ENCODE data around the gene CAV2.

CAV2 gene

DNA sequence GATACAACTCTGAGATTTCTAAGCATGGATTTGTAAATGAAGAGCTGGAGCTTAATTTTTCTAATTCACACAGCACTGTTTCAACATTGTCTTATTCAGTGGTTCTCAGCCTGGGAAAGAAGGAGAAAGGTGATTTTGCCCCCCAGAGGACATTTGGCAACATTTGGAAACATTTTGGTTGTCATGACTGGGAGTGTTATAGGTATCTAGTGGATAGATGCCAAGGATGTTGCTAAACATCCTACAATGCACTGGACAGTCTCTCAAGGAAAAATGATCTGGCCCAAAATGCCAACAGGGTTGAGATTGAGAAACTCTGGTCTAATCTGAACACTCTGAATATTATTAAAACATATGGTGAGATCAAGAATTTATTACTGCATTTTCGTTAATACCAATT lies 3.8 kb upstream of the CAV2 start:
- DNase-seq (ENCODE audit: low read depth in 3 of 3) = no peak

DNA sequence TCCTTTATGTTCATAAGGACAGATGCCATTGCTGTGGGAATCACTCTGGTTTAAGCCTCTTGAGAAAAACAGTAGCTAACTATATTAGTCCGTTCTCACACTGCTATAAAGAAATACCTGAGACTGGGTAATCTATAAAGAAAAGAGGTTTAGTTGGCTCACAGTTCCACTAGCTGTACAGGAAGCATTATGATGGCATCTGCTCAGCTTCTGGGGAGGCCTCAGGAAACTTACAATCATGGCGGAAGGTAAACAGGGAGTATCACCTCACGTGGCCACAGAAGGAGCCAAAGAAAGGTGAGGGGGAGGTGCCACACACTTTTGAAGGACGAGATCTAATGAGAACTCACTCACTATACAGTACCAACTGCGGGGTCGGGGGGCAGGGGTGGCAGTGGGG lies 2.9 kb upstream of the CAV2 start:
- no peak for DNase-seq (ENCODE audit: low read depth in 3 of 3)

DNA sequence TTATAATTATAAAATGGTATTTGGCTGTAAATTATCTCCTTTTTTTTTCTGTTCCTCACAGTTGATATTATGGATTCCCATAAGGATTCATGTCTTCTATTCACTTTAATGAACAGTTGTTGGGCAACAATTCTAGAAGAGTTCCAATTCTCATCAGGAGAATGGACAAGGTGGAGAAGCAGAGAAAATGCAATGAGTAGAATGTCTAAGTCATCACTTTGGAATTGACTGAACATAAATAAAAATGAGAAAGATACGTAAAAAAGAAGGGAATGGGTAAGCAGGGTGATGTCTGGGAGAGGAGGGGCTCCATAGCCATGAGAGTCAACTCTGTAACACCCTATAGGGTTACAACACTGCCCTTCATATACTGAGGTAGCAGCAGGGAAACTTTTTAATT lies 1.8 kb upstream of the CAV2 start:
- no peak for DNase-seq (ENCODE audit: low read depth in 3 of 3)

DNA sequence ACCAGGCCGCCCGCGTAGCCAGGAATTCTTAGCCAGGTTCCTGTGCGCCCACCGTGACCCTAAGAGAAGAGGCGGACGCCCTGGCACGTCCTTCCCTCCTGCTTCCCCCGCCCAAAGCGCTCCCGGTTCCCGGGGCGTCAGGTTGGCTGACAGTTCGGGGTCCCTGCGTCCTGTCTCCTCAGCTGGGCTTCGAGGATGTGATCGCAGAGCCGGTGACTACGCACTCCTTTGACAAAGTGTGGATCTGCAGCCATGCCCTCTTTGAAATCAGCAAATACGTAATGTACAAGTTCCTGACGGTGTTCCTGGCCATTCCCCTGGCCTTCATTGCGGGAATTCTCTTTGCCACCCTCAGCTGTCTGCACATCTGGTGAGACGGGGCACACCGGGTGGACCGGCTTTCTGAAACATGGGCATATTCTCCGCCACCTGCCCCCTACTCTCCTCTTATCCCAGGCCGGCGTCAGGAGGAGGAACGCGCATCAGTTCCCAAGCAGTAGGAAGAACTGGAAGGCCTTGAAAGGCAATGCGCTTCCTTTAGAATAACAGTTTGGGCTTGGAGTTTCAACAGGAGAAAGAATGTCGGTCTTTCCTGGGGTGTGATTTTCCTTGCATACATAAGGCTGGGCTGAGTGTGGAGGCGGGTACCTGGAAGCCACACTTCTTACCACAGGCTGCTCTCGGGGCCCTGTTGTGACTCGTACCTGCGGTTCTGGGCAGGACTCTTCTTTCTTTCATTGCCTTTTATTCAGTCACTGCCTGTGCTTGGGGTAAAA lies 728 bp downstream of the CAV2 start:
- DNase-seq (ENCODE audit: low read depth in 3 of 3) = no peak

DNA sequence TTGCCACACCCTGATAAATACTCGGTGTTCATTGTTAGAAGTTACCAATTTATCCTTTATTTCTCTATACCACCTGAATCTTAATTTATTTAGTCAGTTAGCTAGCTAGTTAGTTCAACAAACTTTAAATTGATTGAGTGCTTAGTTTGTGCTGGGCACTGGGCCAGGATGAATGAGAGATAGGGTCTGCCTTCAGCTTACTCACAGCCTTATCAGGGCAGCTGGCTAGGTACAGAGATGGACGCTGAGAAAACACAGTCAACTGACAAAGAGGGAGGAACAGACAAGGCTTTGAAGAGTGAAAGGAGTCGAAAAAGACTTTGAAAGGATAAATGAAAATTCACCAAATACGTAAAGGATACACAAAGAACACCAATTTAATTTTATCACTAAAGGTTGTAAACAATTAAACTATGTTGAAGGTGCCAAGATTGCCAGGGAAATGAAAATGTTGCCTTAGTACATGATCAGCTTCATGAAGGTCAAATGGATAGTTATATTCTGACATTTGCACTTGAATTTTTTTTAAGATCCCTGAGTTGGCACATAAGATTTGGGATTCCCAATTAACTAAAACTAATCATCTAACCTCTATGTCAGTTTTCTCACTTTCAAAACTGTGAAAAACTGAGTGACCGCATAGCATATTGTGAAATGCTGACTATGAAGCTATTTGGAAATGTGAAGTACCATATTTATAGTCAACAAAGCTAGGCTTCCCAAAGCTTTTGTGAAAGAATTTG lies 2.1 kb downstream of the CAV2 start:
- no peak for DNase-seq (ENCODE audit: low read depth in 3 of 3)

DNA sequence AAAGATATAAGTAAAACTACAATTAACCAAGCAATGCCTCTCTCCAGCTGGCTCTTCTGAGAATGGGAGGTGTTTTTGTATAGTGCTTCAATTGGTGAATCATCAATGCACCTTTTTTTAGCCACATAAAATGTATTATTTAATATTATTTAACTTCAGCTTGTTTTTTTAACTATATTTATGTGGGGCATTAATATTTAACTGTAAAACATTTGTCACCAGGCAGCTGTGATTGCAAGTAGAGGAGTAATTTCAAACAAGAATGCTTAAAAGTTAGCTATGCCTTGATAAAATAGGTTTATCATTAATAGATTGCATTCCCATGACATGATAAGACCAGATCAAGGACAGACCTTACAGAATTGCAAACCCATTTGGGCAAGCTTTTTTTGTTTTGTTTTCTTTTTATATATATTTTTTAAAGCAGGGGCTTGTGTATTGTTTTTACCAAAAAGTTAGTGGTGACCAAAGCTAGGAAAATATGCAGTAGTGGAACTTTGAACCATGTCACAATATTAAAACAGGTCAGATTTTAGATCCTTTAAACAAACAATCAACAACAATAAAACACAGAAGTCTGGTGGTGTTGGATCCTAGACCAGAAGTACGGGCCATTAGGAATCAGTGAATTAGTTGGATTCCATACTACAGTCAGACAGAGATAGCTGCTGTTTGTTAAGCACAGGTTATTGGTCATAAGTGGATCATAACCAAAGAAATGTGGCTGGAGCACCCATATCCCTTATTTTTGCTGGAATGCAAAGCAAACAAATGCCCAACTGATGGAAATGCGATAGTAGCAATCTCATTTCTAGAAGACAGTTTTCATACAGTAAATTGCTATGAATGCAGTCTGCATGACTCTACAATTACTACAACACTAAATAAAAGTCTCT lies 2.9 kb downstream of the CAV2 start:
- no peak for DNase-seq (ENCODE audit: low read depth in 3 of 3)

DNA sequence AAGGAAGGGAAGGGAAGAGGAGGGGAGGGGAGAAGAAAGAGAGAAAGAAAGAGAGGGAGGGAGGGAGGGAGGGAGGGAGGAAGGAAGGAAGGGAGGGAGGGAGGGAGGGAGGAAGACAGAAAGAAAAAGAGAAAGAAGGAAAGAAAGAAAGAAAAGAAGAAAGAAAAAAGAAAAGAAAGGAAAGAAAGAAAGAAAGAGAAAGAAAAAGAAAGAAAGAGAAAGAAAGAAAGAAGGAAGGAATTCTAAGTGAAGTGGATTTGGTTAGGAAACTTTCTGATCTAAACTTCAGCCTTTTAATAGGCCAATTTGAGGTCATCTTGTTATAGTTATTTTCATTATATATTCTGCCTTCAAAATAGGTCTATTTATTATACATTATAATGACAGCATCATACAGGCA lies 4.3 kb downstream of the CAV2 start:
- no peak for DNase-seq (ENCODE audit: low read depth in 3 of 3)

DNA sequence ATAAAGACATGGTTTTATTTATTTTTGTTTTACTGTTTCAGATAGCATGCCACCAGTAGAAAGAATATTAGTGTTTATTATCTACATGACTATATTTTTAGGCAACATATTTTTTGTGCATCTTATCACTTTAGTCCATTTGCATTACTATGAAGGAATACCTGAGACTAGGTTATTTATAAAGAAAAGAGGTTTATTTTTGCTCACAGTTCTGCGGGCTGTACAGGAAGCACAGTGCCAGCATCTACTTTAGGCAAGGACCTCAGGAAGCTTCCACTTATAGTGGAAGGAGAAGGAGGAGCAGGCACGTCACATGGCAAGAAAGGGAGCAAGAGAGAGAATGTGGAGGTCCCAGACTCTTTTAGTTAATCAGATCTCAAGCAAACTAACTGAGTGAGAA lies 5.7 kb downstream of the CAV2 start:
- no peak for DNase-seq (ENCODE audit: low read depth in 3 of 3)

DNA sequence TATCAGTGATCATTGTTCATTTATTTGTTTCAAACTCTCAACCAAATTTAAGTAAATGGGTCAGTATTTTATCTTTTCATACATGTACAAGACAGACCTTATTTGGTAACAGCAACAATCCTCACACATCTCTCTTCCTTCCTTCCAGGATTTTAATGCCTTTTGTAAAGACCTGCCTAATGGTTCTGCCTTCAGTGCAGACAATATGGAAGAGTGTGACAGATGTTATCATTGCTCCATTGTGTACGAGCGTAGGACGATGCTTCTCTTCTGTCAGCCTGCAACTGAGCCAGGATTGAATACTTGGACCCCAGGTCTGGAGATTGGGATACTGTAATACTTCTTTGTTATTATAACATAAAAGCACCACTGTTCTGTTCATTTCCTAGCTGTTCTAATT lies 6.3 kb downstream of the CAV2 start:
- DNase-seq (ENCODE audit: low read depth in 3 of 3) = no peak

DNA sequence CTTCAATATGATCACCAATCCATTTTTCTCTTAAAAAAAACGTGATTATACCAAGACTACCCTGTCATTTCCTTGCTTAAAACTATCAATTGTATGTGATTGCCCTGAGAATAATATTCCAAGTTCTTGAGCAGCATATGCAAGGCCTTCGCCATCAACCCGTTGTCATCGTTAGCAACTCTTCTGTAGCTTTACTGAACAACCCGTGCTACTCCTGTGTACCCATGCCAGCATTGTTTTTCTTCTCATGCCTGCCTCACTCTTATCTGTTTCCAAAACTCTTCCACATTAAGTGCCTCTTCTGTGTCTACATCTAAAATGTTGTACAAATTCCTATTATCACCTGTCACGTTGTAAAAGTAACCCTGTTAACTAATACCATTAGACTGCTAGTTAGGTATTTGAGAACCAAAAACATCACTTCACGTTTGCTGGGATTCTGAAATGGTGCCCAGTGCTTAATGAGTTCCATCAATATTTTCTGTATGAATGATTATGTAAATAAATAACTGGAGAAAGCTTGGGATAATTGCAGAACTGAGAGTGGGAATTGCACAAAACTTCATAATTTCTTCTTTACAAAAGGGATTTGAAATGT lies 10.5 kb downstream of the CAV2 start:
- no peak for DNase-seq (ENCODE audit: low read depth in 3 of 3)

DNA sequence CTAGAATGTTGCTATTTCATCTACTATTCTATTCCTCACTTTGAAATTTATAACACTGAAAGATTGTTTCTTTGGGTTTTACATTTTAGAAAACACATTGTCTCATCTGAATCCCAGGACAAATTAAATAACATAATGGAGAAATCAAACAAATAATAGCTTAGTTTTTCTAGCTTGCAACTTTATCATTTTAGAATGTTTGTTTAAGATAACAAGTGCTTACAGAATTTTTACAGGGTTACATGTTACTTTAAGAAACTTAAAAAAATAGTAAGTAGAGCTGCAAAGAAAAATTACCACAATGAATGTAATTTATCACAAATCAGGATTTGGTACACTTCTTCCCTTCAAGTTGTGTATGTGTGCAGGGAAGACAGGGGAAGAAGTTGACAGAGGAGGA lies 11.3 kb downstream of the CAV2 start:
- DNase-seq (ENCODE audit: low read depth in 3 of 3) = no peak

DNA sequence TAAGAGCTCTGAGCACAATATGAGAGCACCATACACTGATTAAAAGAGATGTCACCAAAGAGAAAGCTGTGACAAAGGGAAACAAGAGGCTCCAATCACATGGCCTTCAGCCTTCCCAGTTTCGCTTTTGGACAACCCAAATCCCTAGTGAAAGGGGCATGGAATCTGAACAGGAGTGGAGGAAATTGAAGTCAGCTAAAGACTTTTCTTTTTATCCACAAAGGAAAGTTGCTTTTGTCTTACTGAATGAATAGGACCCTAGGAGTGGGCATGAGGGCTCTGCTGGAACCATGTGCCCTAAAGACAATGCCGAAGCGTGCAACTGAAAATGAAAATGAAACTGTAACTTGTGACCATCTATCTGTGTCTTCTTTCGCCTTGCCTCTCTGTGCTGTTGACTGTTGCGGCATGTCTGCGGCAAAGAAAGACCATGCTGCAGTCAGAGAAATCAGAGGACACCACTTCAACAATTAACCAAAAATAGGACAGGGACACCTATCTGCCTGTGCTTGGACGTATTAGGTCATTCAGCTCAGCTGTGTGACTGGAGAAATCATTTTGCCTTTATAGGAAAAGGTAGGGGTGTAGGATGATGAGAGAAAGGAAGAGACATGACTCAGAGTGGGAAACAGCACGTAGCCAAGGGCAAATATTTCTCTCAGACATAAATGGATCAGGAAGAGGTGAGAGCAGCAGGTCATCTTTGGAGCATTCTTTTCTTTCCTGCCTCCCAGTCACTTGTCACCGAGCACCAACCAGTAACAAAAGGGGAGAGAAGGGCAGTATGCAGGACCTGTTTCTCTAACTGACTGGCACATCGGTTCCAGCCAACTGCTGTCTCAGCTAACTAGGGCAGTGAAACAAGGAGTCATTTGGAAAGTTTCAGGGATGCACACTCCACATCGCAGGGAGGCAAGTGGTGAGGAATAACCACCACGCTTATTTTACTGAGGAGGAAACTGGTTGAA lies 12.3 kb downstream of the CAV2 start:
- no peak for DNase-seq (ENCODE audit: low read depth in 3 of 3)

DNA sequence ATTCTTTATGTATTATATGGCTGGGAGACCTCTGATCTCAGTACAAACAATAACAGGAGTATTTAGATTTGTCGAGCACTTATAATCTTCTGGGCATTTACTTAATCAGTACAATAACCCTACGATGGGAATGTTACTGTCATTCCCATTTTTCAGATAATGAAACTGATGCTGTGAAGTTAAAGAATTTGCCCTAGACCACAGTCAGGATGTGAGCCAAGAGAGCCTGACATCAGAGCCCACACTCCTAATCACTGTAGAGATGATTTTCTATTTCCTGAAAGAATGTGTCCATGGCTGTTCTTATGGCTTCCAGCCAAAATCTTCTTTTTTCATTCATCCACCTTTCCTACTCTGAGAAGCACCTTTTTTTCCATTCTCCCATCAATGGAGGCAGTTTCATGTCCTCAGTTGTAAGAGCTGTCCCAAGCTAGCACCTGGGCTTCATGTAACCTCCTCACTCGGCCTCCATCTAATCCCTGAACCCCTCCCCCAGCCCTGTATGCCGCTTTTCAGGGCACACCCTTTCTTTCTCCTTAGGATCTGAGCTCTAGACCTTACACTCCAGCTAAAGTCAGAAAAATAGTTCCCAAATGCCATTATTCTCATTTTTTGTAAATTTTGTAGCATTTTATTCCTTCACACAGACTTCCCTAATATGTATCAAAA lies 13.1 kb downstream of the CAV2 start:
- no peak for DNase-seq (ENCODE audit: low read depth in 3 of 3)

DNA sequence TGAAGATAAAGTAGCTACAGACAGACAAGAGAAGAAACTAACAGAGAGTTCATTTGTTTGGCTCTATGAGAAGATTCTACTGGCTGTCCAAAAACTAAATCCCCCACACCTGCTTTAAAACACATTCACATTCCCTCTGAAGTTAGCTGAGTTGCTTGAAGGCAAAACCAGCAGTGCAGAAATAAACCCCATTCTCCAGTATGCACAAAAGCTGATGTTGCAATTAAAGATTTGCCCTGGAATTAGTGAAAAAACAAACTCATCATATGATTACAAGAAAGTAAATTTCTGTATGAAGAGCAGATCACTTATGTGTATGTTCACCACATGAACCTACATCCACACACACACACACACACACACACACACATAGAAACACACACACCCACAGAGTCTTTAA lies 16.0 kb downstream of the CAV2 start:
- DNase-seq (ENCODE audit: low read depth in 3 of 3) = no peak

DNA sequence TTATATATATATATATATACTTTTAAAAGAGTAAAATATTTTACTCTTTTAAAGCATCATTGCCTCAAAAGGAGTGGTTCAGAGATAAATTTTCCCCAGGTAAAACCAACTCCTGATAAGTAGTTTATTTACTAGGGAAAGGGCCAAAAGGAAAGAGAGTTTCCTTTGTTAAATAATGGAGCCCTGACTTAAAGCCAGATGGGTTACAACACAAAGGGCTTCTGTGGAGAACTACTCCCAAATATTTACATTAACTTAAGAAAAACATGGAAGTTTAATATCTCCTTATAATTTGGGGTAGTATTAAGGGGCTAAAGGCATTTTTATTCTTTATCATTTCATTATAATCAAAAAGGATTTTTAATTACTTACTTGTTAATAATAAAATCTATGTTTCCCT lies 16.8 kb downstream of the CAV2 start:
- DNase-seq (ENCODE audit: low read depth in 3 of 3) = no peak

DNA sequence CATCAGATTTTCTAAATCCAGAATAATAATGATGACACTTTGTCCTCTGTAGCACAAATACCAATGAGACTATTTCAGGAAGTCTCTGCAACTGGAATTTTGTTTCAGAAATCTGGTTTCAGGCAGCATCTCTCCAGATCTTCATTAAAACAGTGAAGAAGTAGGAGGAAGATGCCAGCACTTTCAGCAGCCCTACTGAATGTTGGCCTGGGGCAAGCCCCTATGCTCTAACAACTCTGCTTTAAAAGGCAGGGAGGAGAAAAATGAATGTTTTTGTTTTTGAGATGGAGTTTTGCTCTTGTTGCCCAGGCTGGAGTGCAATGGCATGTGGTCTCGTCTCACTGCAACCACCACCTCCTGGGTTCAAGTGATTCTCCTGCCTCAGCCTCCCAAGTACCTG lies 18.1 kb downstream of the CAV2 start:
- DNase-seq (ENCODE audit: low read depth in 3 of 3) = no peak

DNA sequence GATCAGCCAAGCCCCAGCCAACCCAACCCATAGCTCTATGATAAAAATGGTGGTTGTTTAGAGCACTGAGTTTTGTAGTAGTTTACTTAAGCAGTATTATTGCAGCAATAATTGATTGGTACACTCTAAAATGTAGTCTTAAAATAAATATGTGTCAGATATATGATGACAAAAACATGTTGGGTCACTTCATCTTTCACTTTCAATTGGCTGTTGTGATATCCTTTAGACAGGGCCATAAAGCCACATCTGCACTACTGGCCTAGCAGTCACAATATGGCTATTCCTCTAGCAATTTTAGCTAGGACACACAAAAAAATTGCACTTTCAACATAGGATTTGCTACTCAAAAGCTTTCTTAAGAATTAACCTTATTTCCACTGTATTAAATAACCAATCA lies 19.4 kb downstream of the CAV2 start:
- no peak for DNase-seq (ENCODE audit: low read depth in 3 of 3)

DNA sequence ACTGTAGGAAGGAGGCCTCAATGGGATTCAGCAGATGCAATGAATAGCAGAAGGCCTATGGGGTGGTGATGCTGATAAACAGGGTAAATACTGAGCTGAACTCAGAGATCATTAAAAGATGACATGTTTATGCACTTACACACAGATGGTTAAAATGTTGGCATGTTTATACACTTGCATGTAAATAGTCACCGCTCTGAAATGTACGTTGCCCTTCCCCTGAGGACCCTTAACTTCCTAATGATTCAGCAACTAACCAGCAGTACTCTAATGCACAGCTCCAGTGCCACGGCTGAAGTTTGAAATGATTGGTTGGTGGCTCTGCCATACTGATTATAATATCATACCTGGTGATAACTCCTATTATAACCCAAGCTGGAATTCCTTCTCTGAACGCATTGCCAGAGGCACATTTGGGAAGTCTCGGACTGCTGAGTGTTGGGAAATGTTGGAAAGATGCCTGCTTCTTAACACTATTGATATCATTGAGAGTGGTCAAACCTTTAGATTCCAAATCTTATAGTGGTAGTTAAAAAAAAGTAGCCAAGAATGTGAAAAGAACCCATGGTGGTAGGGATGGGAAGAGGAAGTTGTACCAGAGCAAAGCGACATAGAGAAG lies 21.6 kb downstream of the CAV2 start:
- no peak for DNase-seq (ENCODE audit: low read depth in 3 of 3)

DNA sequence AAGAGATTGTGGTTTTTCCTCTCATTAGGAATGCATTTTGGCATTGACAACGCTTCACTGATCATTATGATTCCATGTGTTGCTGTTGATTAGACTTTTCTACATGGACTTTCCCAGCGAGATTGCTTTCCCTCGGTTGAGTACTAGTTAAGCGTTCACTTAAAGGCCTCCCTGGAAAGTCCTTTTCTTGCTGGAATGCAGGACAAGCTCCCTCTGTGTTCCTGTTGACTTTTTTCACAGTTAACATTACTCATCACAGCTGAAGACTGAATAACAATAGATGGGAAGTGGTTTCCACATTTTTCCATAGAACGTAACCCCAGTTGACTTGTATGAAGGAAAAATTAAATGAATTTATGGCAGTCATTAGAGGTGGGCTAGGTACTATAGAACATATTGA lies 22.7 kb downstream of the CAV2 start:
- DNase-seq (ENCODE audit: low read depth in 3 of 3) = no peak

DNA sequence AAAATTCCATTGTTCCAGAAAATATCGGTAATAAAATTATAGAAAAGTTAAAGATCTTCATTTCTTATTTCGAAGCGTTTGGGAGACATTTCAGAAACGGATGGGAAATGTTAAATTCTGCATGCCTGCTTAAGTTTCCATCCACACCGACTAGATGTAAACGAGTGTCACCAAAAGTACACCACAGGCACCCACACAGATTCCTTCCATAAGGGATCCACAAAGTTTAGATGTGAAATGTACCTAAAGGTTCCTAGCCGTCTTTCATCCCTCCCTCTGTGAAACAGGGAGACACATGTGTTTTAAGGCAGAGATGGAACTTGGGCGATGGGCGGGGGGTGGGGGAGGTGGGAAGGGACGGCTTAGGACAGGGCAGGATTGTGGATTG lies 24.7 kb downstream of the CAV2 start:
- DNase-seq (ENCODE audit: low read depth in 3 of 3) = no peak

Data from stimulated activated CD4-positive, alpha-beta T cell treated with anti-CD3 and anti-CD28 coated beads, TNF-alpha, amount 100 ng/mL, for 4 hours (primary cell).